Limb (tissue), 2 donors: ENCODE data around the gene TSBP1.
A peak's percentile ranks its signal among the peaks of the same experiment; 100 is the strongest.

Experiments
- DNase-seq, 2 donors: peaks; one replicate each; pipeline ENCODE4 v3.0.0-alpha.2; 2016; ENCODE audit errors: extremely low spot score in 2 of 2

Gene TSBP1

GRCh38 chr6:32371803-32372202 lies at the start of gene TSBP1:
TSS of gene TSBP1 (minus strand) at chr6:32371903. CDS start at chr6:32371706, 197 bp downstream.
- no peak for DNase-seq

- no peak for DNase-seq
These were observed 44.3 kb upstream of the TSBP1 start for GRCh38 chr6:32416036-32416435.

- peak; percentile 83 to 86 for DNase-seq
These were observed 43.9 kb upstream of the TSBP1 start for GRCh38 chr6:32415521-32416019.

GRCh38 chr6:32413427-32414047 lies 41.8 kb upstream of the TSBP1 start:
- peak; percentile 73 to 88 for DNase-seq

GRCh38 chr6:32411566-32412327 lies 40.0 kb upstream of the TSBP1 start:
- no peak for DNase-seq

- DNase-seq, result no peak
These were observed 39.2 kb upstream of the TSBP1 start for GRCh38 chr6:32410906-32411305.

- no peak for DNase-seq
These were observed 35.2 kb upstream of the TSBP1 start, which contains the start of gene BTNL2 for GRCh38 chr6:32406857-32407256. TSS of gene BTNL2 (minus strand) at chr6:32407181. CDS start at chr6:32407123, 58 bp downstream.

GRCh38 chr6:32406197-32406596 lies 34.5 kb upstream of the TSBP1 start:
- DNase-seq, result no peak

GRCh38 chr6:32405656-32406055 lies 34.0 kb upstream of the TSBP1 start:
- DNase-seq, result no peak

- no peak for DNase-seq
These were observed 31.1 kb upstream of the TSBP1 start for GRCh38 chr6:32402812-32403211.

- no peak for DNase-seq
These were observed 29.7 kb upstream of the TSBP1 start for GRCh38 chr6:32401284-32401963.

GRCh38 chr6:32397252-32397920 lies 25.7 kb upstream of the TSBP1 start:
- DNase-seq, result no peak

GRCh38 chr6:32396028-32396427 lies 24.3 kb upstream of the TSBP1 start:
- no peak for DNase-seq

GRCh38 chr6:32393665-32394420 lies 22.1 kb upstream of the TSBP1 start:
- peak in 1 of 2 donors; percentile 53 for DNase-seq

- DNase-seq, result no peak
These were observed 19.8 kb upstream of the TSBP1 start for GRCh38 chr6:32391505-32391904.

GRCh38 chr6:32387589-32388340 lies 16.1 kb upstream of the TSBP1 start:
- no peak for DNase-seq

- DNase-seq, result no peak
These were observed 14.3 kb upstream of the TSBP1 start for GRCh38 chr6:32386040-32386439.

GRCh38 chr6:32382757-32383420 lies 11.2 kb upstream of the TSBP1 start:
- no peak for DNase-seq

GRCh38 chr6:32379545-32379944 lies 7.8 kb upstream of the TSBP1 start:
- no peak for DNase-seq
